GM20431 (cell line): ENCODE data around the gene C19orf12.

ENCODE experiments used
- in situ Hi-C: fragments of 300-500 bp; cut with MseI, MboI; formaldehyde crosslinking; loops from one replicate; pipeline ENCODE4 v1.15.0; 2020; ENCODE audit warnings: low sequenced_read_pairs; ENCODE audit not compliant: unreplicated experiment

Gene C19orf12

DNA sequence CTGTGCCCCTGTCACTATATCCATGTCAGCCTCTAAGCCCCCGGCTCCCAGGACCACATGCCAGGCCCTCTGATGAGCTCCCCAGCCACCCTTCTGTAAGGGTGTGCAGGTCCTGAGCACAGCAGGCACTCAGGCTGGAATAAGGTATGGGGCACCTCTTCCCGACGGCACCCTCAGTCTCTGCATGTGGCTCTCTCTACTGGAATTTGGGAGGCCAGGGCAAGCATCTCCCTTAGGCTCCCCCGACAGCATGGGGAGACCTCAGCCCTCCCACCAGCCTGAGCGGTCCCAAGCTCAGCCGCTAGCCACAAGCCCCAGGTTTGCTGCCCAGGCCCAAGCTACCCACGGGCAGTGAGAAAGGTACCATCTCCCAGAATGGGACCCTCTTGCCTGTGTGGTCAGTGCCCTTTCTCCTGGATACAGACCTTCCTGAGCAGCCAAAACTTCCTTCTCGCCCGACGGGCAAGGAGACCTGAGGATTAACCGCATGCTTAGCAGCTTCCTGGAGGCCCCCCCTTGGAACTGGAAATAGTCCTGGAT, 22.5 kb upstream of the C19orf12 start:
- in situ Hi-C loops = loop anchor here (25.0 kb wide), 1 partner anchor 925 kb away; no protein-coding TSS in a partner anchor

DNA sequence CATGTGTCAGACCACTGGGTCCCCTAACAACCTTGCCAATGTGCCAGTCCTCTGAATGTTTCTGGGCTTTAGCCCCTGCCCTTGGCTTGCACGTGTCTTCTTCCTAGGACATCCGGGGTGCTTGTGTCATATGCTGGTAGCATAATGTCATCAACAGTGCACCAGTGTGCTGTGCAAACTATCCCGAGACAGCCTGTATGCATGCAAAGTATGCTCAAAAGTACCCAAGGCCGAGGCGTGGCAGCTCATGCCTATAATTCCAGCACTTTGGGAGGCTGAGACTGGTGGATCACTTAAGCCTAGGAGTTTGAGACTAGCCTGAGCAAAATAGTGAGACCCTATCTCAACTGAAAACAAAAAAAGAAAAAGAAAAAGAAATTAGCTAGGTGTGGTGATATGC, 20.8 kb upstream of the C19orf12 start:
- in situ Hi-C loops = loop anchor here (25.0 kb wide), 1 partner anchor 926 kb away; no protein-coding TSS in a partner anchor

DNA sequence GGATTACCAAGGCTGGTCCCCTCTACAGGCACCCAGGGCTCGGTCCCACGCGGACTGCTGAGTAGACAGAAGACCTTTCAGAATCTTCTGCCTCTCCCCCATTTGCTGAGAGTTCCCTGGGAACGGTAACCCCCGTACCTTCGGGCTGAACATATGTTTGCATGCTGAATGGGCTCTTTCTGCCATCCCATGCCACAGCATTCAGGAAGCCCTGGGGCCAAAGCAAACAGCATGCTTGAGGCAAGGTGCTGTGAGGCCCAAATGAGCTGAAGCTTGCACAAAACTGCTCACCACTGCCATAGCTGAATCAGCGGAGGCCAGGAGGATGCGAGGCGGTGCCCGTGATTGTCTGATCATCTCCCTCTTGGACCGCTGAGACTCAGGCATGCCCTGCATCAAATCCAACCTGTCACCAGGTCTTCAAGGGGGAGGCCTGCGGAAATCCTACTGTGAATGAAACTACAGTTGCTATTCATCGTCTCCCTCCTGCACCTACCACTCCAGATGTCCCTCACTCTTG, 16.3 kb upstream of the C19orf12 start:
- in situ Hi-C loops = loop anchor here (25.0 kb wide), 1 partner anchor 931 kb away; no protein-coding TSS in a partner anchor

DNA sequence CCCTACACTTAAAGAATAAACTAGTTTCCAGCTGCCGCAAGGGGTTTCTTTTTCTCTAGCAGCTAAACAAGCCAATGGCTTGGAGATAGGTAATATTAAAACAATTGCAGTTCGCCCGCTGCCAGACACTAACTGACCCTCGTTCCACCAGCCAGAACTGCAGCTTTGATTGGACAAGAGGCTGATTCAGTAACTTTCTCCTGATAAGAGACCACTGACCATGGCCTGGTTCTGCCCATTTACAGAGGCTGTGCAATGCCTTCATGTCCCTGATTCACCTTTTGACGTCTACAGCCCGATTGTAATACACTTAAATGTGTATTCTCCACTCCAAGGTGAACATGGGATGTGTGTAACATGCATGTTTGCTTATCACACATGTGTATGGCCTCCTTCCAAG, 12.8 kb upstream of the C19orf12 start:
- in situ Hi-C loops = loop anchor here (25.0 kb wide), 1 partner anchor 934 kb away; no protein-coding TSS in a partner anchor

DNA sequence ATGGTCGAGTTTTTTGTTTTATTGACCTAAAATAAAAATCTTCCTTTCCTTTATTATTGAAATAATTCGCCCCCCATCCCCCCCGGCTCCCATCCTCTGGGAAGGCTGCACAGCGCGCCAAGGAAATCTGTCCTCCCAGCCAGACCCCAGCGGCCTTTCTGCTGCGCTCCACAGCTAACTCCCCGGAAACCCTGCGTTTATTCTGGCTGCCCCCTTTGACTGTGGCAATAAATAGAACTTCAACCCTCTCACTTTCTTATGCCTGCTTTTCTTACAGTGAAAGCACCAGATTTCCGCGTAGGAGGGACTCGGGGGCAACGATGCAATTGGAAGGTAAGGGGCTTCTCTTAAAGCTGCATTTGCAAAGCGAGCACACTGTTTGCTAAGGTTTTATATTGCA, 9.7 kb upstream of the C19orf12 start:
- in situ Hi-C loops = loop anchor here (25.0 kb wide), 1 partner anchor 938 kb away; no protein-coding TSS in a partner anchor

DNA sequence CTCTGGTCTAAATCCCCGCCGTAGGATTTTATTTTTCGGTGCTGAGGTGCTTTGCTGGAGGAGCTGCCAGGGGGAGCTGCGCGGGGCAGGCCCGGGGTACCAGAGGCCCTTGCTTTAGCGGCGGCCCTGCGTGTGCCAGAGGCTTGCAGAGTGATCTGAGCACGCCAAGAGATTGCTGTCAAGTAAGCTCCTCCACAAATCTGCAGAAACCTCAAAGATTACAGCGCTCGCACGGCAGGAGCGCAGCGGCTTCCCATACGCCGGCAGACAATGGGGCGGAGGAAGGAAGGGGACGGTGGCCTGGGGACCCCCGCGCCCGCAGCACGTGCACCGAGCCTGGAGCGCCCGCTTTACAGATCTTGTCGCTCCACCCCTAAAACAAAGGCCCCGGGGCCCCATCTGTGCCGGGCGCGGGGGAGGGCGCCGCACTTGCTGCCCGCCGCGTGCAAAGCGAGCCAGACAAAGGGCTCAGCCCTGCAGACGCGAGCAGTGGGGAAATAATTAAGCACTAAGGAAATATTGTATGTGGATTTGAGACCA, 9.1 kb upstream of the C19orf12 start:
- in situ Hi-C loops = no loop called here

DNA sequence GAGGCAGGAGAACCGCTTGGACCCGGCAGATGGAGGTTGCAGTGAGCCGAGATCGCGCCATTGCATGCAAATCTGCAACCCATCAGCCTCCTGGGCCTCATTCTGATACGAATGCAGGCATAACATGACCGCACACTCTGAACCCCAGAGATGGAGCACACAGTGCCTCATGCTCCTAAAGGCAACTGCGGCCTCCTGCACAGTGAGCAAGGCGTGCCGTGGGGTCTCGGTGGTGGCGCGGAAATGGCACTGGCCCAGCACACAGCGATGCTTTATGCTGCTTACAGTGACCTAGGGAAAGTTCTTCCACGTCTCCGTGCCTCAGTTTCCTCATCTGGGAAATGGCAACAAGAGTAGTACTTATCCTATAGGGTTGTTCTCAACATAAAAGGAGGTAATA, 2.0 kb upstream of the C19orf12 start:
- in situ Hi-C loops = no loop called here

DNA sequence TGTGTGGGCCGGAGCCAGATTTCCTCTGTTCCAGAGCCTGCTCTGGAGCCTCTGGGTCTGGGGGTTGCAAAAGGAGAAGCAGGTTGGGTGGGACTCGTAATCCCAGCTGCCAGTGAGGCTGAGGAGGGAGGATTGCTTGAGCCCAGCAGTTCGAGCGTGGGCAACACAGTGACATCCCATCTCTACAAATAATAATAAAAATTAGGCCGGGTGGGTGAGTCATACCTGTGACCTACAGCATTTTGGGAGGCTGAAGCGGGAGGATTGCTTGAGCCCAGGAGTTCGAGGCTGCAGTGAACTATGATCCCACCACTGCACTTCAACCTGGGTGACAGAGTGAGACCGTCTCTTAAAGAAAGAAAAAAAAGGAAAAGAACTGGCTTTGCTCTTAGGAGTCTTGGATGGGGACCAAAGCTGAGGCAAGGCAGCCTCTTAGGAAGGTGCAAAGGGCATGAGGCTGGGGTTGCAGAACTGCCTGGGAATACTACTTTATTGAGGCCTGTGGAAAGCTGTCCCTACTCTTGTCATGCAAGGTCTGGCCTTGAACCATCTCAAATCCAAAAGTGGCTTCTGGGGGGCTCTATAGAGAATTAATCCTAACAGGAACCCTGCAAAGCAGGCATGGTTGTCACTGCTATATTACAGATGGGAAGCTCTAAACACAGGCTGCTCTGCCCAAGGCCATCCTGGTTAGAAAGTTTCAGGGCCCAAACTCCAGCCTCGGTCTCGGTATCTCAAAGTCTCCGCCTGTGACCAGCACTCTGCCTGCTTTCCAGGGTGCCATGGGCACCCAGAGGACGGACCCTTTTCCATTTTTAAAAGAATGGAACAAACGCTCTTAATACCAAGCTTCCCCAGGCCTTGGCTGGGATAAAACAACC, 880 bp upstream of the C19orf12 start:
- in situ Hi-C loops = no loop called here

DNA sequence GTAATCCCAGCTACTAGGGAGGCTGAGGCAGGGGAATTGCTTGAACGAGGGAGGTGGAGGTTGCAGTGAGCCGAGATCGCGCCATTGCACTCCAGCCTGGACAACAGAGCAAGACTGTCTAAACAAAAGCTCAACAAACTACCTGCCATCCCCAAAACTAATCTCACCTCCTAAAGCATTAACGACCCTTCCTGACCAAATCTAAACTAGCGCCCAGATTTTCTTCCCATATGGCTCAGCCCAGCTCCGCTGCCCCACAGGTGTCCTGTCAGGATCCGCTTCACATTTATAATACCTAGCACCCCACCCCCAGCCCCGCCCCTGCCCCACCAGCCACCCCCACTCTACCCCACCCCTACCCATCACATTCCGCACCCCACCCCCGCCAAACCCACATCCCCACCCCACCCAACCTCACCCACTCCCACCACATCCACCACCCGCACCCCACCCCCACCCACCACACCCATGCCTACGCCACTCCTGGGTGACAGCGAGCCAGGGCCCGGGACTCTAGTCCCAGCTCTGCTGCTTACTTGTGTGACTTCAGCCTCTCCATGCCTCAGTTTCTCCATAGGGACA, 599 bp downstream of the C19orf12 start:
- in situ Hi-C loops = no loop called here

DNA sequence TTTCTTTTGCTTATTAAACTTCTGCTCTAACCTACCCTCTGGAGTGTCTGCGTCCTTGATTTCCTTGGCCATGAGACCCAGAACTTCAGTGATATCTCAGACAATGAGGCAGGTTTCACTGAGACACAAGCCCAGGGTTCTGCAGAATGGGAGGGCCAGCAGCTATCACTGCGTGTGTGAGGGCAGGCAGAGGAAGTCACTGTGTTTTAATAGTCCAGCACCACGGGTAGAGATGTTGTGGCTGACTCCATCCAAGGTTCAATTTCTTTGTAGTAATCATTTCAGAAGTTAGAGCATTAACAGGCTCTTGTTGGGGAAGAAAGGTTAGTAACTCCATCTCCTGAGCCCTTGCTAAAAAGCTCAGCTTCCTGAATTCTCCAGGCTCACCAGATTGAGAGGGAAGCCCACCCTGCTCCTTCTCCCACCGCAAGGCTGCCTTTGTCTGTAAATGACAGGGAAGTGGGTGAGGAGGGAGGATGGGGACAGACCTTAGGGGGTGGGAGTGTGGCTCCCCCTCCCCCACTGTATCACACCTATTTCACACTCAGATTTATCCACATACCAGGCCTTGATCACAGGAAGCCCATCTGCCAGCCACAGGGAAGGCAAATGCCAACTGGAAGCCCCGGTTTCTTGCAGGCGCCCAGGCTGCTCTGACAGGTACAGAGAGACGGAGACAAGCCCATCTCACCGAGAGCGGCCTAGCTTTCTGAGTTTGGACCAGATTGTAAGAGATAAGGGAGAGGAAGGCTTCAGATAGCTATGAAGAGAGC, 2.1 kb downstream of the C19orf12 start:
- in situ Hi-C loops = no loop called here

DNA sequence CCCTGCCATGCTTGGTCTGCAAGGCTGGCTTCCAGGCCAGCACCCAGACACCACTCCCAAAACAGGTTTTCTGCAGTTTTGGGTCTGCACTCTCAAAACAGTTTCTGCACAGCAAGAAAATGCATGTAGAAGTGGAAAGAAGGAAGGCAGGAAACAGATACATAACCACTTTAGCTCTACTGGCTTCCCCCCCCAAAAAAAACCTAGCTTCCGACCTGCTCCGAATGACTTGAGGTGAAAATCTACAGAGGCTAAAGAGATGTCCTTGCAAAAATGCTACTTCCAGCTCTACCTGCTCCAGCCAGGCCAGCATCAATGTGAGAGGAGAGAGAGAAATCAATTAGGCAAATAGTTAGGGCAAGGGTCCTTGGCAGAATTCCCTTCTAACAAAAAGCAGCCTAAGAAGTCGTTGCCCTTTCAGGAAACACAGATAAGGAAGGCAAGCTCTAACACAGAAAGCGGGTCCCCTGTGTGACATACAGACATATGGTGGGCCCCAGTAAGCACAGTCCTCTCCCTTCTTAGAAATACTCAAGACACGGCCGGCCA, 3.4 kb downstream of the C19orf12 start:
- in situ Hi-C loops = no loop called here

DNA sequence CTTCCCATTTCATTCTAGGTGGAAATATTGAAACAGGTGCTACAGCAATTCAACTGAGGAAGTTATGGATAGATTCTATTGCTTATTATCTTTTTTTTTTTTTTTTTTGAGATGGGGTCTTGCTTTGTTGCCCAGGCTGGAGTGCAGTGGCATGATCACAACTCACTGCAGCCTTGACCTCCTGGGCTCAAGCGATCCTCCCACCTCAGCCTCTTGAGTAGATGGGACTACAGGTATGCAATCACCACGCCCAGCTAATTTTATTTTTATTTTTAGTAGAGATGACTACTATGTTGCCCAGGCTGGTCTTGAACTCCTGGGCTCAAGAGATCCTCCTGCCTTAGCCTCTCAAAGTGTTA, 5.6 kb downstream of the C19orf12 start:
- in situ Hi-C loops = loop anchor here (10.0 kb wide), 1 partner anchor 105 kb away; the partner anchor contains the start of gene POP4

DNA sequence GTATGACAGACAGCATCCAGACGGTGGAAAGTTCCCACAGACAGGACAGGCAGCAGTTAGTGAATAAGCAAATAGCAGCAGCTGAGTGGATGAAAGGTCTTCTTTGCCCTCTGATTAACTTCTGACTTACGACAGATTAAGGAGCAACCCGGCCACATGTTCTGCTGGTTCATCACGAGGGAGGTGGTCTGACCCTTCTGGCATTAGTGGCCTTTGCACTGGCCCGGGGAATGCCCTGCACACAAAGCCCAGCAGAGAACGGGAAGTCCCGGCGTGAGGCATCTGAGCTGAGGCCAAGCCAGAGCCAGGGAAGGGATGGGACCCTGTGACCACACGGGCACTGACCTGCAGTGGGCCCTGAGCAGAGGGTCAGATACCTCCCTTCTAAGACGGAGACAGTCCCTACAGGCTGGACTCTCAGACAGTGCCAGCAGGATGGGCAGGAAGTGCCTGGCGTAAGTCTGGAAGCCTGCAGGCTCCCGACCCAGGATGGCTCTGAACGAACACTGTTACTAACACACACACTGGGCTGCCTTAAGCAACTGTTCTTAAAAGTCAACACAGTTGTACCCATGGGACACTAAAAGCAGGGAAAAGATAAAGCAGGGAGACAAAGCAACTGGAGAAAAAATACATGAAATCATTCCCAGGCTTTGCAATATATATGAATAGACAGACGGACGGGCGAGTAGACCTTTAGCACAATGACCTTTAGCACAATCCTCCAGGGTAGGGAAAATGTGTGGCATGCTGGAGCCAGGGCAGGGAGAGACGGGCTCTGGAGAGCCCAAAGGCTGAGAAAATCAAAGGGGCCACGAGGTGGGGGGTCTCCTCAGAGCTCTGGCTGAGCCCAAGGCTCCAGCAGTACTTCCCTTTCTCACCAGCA, 6.3 kb downstream of the C19orf12 start:
- in situ Hi-C loops = loop anchor here (10.0 kb wide), 1 partner anchor 104 kb away; the partner anchor contains the start of gene POP4

DNA sequence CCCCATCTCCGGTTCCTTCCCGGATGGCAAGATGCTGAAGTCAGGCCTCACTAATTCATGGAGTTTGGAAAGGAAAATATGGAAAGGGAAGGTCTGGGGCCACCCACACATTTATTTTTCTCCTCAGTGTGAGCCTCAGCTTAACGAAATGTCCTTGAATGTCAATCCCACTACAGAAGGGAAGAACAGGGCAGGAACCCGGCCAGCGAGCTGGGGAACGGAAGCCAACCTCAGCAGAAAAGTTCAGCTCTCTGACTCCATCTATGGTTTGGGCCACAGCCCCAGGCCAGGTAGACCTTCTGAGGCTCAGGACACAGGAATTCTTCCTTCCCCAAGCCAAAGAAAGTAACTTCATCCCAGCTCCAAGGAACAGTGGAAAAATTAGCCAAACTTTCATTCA, 8.4 kb downstream of the C19orf12 start:
- in situ Hi-C loops = loop anchor here (10.0 kb wide), 1 partner anchor 102 kb away; the partner anchor contains the start of gene POP4

DNA sequence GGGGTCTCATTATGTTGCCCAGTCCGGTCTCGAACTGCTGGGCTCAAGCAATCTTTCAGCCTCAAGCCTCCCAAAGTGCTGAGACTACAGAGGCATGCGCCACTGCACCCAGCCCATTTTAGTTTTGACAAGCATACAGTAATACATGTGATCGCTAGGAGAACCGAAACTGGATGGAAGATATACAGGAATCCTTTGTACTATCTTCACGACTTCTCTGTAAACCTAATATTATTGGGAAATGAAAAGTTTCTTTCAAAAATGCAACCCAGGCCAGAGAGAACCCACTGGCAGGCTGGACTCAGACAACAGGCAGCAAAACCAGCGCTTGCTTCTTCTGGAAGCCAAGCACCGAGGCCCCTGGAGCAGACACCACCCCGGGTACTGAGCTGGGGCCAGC, 9.4 kb downstream of the C19orf12 start:
- in situ Hi-C loops = loop anchor here (10.0 kb wide), 1 partner anchor 101 kb away; the partner anchor contains the start of gene POP4

DNA sequence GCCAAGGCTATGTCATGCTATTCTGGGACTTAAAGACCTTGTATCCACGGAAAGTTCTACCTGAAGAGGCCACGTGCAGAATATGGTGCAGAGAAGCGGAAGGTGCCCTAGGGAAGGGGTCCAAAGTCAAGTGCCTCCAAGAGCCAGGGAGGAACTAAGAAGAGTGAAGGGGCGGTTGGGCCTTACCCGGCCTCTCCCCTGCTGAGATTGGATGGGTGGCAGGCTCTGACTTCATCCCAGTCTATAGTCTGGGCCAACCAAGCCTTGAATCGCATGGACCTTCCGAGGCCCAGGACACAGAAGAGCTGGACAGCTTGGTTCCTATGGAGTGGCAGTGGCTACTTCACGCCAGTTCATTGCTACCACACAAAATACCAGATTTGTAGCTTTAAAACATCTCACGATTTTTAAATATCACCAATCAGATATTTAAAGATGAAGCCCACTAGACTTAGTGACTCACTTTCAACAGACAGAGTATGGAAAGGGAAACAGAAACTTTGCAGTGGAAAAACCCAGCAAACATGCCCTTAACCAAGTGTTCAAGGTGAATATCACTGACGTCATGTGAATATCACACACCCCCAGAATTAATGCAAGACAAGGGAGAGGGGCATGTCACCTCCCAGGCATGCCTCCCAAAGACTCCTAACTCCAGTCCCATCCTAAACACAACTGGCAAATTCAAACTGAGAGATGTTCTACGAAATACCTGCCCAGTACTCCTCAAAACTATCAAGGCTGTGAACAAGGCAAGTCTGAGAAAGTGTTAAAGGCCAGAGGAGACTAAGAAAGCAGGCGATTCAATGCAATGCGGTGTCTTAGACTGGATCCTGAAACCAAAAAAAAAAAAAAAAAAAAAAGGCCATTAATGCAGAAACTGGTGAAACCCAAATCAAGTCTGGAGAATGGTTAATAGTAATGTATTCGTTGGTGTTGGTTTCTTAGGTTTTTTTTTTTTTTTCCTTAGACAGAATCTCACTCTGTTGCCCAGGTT, 10.2 kb downstream of the C19orf12 start:
- in situ Hi-C loops = loop anchor here (10.0 kb wide), 1 partner anchor 100 kb away; the partner anchor contains the start of gene POP4

DNA sequence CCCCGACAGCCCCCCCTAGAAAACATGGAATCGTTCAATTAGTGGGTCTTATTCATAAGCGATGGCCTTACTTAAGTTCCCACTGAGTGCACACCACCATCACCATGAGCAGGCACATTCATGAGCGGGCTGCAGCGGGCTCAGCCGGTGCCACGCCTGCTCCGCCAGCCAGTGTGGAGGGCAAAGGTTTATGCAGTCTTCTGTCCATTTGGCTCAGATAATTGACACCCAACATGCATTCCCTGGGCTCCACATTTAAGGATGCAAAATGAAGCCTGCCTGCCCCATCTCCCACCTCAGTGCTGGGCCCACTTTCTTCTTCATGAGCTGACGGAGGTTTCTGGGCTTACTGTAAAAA, 12.1 kb downstream of the C19orf12 start:
- in situ Hi-C loops = loop anchor here (10.0 kb wide), 1 partner anchor 98 kb away; the partner anchor contains the start of gene POP4
